ENCODE measurements around the gene RNLS.
"Not testable (repeated sequence)": the region's sequence is repeated elsewhere in the genome, so short reads cannot be mapped to it uniquely, and the experiment has no call there.

Gene RNLS

DNA sequence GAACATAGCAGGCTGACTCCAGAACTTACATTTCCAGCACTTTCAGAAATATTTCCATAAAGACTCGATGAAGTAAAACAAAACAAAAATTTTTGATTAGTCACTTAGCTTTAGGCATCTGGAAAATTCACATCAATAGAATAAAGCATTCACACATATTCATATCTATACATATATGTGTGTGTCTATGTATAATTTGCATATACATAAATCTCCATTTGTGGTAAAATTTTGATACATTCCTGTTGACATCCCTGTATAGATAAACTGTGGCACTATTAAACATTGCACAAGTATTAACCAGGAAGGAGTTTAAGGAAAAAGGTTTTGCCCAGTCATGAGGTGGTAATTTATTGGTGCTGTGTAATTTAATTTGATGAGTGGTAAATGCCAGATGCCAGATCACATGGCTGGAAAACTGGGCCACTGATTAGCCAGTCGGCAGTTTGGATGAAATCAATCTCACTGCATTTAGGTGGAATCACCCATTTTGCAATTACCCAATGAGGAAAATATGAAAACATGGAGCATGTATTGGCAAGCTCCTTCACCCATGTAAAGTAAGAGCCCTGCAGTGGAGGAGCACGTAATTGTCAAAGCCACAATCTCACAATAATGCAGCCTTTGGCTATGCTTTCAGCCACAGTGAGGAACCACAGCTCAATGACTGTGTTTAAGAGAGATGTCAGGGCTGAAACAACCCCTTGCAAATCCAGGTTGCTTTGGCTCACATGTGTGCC lies 294.6 kb downstream of the RNLS start:
- DNase-seq, result no peak

DNA sequence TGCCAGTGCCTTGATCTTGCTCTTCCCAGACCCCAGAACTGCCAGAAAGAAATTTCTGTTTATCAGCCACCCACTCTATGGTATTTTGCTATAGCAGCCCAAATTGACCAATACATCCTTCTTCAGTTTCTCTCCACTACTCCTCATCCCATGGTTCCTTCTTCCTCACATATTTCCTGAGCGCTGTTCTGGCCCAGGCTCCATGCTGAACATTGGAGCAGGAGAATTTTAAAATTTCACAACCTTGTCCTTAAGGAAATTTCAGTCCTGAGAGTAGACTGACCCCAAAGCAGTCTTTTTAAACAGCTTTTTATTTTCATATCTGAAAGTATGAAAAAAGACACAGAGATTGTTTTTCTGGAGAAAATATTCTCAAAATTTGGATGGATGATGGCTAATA lies 297.1 kb downstream of the RNLS start:
- no peak for DNase-seq

DNA sequence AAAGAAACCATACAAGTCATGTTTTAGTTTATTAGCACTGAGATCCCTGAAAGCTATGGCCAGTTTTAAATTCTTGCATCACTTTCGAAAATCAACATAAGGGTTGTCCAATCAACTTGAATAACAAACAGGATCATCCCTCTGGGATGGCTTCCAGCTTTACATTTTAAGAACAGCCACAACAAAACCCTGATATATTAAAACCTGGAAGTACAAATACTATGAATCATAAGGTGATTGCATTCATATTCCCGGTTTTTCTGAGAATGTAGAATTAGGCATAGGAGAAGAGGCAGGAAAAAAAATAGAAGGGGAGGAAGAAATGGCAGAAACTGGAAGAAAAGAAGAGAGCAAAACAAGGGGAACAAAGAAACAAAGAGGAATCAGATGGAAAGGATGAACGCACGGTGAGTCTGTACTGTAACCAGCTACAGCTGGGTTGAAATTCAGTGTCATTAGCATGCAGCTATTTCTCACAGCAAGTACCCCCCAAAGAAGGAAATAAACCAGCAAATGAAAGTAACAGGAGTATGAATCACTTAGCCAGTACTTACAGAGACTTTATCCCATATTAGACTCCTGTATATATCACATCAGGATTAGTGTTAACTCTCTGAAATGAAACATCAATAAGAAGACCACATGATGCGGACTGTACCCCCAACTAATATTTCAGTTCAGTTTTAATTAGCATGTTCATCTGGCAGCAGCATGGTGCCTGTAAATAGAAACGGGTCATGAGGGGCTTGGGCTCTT lies 301.3 kb downstream of the RNLS start:
- DNase-seq, result no peak

DNA sequence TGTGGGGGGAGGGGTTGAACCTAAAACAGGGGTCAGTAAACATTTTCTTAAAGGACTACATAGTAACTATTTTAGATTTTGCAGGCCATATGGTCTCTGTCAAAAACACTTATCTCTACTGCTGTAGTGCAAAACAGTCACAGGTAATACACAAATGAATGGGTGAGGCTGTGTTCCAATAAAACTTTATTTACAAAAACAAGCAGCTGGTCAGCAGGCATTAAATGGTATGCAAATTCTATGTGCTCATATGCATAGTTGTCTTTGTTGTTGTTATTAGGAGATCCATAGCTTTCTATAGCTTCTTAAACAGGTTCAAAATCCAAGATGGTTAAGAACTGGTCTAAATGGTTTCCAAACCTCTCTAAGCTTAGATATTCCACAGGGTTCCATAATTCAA lies 302.6 kb downstream of the RNLS start:
- DNase-seq, result no peak

DNA sequence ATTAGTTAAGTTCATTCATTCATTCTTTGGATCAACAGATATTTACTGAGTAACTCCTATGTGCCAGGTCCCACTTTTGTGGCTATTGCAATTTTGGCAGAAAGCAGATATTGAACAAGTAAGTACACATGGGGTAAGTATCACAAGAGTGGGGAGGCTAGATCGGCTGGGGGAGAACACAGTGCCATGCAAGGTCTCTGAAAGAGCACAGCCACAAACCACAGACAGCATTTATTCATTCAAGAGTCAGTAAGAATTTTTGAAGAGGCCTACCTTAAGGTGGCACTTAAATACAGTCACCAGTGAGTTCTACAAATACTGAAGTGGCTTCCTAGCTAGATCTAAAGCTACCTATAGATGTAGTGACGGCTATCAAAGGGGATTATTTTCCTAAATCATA lies 304.2 kb downstream of the RNLS start:
- no peak for DNase-seq

DNA sequence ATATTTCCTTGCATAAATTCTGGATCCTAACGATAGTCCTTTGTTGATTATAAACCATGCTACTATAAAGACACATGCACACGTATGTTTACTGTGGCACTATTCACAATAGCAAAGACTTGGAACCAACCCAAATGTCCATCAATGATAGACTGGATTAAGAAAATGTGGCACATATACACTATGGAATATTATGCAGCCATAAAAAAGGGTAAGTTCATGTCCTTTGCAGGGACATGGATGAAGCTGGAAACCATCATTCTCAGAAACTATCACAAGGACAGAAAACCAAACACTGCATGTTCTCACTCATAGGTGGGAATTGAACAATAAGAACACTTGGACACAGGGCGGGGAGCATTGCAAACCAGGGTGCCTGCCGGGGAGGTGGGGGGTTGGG lies 306.2 kb downstream of the RNLS start:
- DNase-seq, result not testable (repeated sequence)

DNA sequence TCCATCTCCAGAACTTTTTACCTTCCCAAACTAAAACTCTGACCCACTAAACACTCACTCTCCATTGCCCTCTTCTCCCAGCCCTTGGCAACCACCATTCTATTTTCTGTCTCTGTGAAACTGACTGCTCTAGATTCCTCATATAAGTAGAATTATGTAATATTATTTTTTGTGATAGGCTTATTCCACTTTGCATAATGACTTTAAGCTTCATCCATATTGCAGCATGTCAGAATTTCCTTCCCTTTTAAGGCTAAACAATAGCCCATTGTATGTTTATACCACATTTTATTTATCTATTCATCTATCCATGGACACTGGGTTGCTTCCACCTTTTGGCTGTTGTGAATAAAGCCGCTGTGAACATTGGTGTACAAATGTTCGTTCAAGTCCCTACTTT lies 308.8 kb downstream of the RNLS start:
- no peak for DNase-seq

DNA sequence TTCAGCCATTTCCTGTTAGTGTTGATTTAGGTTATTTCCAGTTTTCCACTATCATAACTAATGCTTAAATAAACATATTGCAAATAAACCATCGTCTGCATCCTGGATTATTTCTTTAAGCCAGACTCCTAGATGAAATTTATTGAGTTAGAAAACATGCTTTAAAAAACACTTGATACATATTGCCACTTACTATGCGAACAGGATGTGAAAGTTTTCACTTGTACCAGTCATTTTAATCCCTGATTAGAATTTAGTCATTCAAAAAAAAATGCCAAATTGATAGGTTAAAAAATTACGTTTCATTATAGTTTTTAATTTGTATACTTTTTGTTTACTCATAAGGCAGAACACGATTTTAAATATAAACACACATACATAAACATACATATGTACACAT lies 309.6 kb downstream of the RNLS start:
- DNase-seq, result no peak

DNA sequence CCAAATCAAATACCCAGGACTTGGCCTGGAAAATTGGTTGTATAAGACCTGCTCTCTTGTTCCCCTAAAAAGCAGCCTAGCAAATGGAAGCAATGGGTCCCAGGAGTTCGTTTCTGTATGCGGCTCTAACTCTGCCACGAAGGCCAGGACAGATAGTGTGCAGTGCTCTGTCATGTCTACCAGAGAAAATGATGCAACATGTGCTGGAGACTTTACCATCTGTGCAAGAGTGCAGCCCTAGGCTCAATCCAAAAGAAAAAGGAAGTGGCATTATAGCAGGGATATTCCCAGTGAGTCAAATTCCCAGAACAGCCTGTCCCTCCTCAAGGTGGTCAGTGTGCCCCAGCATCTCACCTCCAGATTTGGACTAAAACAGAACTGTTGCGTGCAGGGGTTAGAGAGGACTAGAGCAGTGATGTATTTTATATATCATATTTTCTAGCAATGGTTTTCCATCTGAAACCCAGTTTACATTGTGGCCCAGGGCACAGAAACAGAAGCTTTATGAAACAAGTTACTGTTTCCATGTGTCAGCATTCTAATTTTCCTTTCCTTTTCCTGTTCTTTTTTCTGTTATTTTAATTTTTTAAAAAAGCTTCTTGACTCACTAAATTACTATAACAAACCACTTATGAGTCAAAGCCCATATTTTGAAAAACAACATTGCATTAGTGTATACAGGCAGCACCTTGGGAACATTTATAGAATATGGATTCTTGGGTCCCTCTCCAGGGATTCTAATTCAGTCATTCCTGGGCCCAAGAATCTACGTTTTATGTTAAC lies 311.2 kb downstream of the RNLS start:
- peak; percentile 7 for DNase-seq

DNA sequence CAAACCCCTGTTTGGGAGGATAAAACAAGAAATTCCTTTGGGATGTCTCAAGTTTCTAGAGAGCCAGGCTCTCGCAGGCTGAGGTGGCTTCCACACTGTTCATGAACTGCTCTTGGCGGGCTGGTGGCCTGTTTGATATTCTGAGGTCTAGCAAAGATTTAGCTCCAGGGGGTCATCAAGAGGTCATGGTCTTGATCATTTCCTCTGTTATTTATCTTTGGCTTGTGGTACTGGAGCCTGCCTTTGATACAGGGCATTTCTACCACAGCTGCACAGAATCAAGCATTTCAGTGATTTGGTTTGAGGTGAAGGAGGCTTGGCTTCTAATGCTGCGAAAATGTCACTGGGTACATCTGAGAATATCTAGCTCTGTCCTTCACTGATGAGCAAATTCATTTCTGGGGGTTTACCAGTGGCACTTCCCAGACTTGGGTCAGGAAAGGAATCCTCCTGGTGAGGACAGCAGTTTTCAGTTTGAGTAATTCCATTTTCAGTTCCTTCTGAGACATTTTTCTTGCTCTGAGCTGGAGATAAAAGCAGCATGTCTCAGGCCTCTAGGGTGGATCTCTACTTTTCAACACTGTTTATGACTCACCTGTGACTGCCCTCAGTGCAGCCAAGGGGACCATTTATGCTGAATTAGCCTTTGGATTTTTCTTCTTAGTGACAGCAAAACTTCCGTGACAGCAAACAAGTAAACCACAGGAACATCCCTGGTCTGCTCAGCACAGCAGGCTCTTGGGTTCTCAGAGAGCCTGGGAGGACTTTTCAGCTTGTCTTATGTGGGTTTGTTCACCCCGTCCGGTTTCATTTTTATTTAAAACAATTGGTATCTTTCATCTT lies 312.0 kb downstream of the RNLS start:
- peak; percentile 55 for DNase-seq

DNA sequence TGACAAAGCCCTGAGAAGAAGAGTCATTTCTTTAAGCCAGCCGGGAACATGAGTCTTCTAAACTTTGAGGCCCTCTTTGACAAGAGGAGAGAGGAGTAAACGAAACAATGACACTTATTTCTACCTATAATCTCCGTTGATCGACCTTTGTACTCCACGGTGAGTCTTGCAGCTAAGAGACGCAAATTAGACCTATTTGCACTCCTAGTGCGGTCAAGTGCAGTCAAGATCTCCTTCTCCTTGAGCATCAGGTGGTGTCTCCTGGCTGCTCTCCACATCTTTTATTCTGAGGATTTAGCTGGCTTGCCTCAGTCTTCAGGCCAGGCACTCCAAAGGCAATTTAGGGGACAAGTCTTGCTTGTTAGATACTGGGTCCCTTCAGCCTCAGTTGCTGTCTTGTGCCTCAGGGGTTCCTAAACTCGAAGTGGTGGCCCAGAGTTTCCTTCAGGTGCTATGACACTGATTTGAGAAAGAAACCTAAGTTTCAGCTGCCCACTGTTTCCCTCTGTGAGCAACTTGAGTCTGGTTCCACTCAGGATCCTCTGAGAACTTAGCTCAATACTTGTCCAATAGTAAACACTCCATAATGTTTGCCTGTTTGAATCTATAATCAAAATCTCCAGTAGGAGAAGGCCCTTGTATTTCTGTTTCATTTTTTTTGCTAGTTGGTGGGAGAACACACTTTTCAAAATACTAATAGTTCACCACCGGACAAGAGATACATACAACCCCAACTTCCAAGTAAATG lies 312.9 kb downstream of the RNLS start:
- DNase-seq, result no peak

DNA sequence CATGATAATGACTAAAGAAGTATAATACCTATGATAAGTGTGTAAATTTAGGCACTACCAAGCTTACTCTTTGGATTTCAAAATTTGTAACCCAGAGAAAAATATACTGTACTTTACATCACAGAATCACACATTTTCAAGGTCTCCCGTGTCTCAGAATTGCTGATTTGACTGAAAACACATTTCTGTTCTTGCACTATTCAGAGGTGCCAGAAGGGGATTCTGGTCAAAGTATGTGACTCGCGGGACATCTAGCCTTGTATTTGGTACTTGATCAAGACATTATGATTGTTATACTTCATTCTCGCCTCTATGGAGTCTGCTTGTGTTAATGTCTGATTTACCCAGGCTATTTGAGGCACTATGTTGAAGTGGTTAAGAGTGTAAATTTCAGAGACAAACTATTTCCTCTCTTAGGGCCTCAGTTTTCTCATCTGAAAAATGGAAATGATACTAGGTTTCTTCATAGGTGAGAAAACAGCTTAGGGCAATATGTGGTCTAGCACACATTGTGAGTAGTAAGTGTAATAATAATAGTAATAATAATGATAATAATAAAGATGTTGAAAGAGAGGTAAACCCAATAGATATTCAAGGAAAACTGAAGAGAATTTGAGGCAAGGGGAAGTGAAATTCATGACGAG lies 320.4 kb downstream of the RNLS start:
- no peak for DNase-seq

DNA sequence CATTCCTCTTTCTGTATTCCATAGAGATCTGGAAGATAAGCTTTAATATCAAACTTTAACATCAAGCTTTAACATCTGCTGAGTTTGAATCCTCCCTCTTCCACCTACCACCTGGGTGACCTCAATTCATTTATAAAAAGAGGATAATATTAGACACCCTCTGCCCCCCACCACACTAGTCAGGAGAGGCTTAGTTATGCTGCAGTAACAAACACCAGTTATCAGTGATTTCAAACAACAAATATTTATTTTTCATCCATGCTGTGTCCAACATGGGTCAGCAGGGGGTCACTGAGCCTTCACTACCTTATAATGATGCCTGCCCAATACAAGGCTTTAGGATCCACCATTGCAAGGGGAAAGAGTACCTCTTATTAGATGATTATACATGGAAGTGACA lies 322.0 kb downstream of the RNLS start:
- no peak for DNase-seq

DNA sequence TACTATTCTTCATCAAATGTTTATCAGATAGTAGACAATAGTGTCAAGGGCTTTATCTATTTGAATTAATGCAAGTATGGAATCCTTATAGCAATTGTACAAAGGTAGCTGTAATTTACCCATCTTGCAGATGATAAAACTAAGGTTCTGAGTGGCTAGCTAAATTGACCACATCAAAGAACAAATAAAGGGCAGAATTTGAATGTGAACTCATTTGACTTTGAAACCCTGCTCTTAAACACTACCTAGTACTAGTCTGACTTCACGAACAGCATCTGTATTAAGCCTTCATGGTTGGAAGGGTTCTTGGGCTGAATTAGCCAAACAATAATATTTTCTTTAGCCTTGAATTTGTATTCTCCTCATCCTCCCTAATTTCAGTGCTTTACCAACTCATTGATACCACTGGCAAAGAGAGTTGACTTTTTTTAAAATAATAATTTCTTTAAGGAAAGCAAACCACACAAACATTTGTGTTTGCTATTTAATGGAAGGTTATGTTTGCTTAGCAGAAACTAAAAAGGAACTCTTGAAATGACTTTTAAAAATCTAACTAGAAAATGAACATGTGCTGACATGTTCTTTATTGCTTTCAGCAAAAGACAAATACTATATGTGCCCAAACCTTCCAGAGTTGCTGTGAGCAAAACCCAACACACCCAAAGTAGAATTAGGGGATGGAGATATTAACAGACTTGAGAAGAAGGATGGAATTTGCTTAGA lies 322.6 kb downstream of the RNLS start:
- no peak for DNase-seq

DNA sequence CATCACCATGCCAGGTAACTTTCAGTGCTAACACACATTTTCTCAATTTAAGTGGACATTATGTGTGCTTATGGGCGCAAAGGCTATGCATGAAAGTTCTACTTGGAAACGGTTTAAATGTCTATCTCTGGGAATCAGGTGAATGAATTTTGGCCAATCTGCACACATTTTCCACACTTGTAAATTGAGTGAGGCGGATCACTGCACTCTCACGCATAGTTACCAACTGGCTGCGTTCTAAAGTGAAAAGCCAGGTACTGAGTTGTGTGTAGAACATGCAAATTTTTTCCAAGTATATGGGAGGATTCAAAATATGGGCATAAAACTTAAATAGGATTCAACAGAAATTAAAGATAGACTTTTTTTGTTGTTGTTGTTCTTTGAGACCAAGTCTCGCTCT lies 323.7 kb downstream of the RNLS start:
- no peak for DNase-seq

DNA sequence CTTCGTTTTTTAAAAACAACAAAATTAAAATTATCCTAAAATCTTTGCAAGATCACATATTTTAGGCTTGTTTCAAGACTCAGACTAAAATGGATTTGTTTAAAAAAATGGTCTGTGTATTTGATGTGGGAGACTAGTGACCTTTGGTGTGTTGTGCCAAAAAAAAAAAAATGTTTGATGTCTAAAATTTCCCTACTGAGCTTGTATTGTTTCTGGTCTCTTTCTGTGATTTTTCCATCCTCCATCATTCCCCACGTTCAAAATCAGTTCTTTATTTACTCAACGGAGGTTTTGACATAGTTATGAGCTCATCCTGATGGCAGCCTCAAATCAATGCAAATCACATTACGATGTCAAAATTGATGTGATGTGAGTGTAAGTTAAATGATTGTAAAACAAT lies 326.2 kb downstream of the RNLS start:
- no peak for DNase-seq

DNA sequence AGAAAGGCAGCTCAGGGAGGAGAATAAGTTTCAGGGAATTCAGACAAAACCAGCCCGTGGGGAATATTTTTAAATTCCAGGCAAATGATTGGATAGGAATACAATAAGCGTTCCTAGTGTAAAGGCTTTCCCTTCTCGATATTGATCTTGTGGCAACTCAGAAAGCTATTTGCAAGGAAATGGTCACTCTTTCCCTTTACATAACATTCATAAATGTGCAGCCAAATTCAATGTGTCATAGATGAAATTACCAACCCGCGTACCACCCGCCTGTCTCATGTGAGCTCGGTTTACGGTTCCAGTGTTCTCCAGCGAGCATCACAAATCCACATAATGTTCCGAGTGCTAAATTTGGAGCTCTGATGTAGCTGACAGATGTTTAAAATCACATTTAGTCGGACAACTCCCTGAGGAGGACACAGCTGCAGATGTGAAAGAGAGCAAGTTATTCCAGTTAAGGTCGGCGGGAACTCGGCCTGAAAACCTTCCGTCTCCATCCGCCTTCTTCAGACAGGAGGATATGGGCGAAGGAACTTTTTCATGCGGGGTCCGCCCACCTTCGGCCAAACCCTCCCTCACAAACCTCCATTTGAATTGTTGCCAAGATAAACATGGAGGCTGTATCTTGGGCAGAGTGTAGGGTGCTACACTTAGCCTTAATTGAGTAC lies 327.0 kb downstream of the RNLS start:
- DNase-seq, result no peak

DNA sequence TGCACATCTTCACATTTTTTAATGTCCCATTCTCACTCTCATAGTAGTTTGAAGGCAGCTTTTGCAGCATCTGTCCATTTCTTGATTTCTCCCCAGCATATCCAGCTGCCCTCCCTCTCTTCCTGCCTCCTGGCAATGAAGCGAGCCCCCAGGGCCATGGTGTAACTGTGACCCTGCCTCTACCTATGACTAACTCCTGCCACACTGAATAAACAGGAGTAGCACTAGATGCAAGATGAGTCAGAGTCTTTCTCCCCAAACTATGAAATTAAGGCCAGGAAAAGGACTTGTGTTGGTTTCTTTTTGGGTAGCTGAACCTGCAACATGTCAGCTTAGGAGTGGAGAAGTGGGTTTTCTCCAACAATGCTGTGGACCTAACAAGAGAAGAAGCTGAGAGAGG lies 329.0 kb downstream of the RNLS start:
- no peak for DNase-seq

DNA sequence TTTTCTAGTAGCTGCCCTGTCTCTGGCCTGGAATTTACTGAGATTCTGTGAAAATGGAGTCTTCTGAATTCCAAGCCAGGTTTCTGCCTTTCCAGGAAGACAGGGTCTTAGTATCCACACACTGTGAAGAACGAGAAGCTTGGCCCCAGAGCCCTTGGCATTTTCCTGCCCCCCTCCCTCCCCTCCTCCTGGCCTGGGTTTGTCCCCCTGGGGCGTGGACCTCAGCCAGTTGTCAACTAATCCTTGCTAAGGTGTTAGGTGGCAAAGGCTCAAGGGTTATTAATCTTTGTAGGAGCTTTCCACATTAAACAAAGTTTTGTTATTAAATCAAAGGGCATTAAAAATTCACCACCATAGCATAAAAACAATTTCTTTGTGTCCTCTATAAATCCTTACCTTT lies 329.5 kb downstream of the RNLS start:
- DNase-seq, result no peak

DNA sequence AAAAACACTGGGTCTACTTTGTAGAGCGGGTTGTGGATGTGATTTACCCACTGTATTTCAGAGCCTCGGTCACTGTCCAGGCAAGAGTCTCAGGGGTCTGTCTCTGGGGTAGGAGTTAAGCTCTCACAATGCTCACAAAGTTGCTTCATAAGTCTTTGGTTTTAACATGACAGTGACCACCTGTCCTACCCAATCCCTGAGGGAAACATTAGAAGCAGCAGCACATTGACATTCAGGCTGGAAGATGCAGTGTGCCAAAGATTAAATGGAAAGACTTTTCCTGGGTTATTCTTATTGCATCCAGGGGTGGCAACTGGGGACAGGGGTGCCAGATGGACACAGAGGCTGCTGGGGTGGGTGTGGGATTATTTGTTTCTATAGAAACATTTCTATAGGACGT lies 330.0 kb downstream of the RNLS start:
- no peak for DNase-seq

Data from stimulated activated CD4-positive, alpha-beta T cell treated with anti-CD3 and anti-CD28 coated beads, Interleukin-4, amount 100 ng/mL, for 24 hours (primary cell).